Activated CD4-positive, alpha-beta memory T cell treated with anti-CD3 and anti-CD28 coated beads for 36 hours (primary cell): ENCODE measurements around the gene ABCC2. TPM values are rescaled to one million over a fixed set of nuclear protein-coding genes. Genes with fewer than 3 reads are reported as not detected.
"Not testable (repeated sequence)": the region's sequence is repeated elsewhere in the genome, so short reads cannot be mapped to it uniquely, and the experiment has no call there.

Source experiments
- CTCF ChIA-PET: fragments of 350-600 bp; sonication (Branson Sonifier 250); formaldehyde crosslinking; loops from one replicate; lab custom pipeline; 2021; ENCODE audit warnings: antibody characterized with exemption, inconsistent platforms; lab: Charles Lee
- POLR2A ChIA-PET: fragments of 350-600 bp; sonication (Branson Sonifier 250); formaldehyde crosslinking; loops from one replicate; lab custom pipeline; 2021; ENCODE audit warnings: antibody characterized with exemption; lab: Charles Lee
- DNase-seq: peaks from one replicate; pipeline ENCODE4 v3.0.0-alpha.2; 2020
- H3K27ac Mint-ChIP-seq: one replicate; pipeline ENCODE4 v1.8.0; 2021; ENCODE audit warnings: mixed read lengths
- H3K27me3 Mint-ChIP-seq: one replicate; pipeline ENCODE4 v1.8.0; 2021; ENCODE audit warnings: mixed read lengths
- H3K36me3 Mint-ChIP-seq: one replicate; pipeline ENCODE4 v1.8.0; 2021; ENCODE audit warnings: mixed read lengths
- H3K4me1 Mint-ChIP-seq: one replicate; pipeline ENCODE4 v1.8.0; 2021; ENCODE audit warnings: low read depth, mixed read lengths
- H3K4me3 Mint-ChIP-seq: one replicate; pipeline ENCODE4 v1.8.0; 2021; ENCODE audit warnings: mild to moderate bottlenecking, mixed read lengths
- H3K9me3 Mint-ChIP-seq: one replicate; pipeline ENCODE4 v1.8.0; 2021; ENCODE audit warnings: mixed read lengths
- intact Hi-C: fragments of 100-400 bp; cut with micrococcal nuclease; formaldehyde crosslinking; loops from one replicate; pipeline ENCODE4 v1.15.1; 2023
- total RNA-seq, 2 experiments: library from RNA; stranded (reverse); gene quantifications; one replicate each; pipeline ENCODE4 v1.2.3, GENCODE V29; 2021

Gene ABCC2
- total RNA-seq, 2 experiments from 2014 or later = 0.57 to 0.82 TPM

DNA sequence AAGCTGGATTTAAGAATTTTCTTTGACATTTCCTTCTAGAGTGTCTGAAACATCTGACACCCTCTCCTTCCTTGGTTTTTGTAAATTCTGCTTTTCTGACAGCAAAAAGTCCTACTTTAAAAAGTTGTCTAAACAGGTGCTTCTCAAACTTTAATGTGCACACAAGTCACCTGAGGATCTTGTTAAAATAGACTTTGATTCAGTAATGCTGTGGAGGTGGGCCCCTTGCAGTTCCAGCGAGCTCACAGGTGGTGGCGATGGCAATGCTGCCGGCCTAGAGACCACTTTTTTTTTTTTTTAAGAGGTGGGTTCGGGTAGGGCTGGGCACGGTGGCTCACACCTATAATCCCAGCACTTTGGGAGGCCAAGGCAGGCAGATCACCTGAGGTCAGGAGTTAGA, 77.1 kb downstream of the ABCC2 start:
- H3K9me3 Mint-ChIP-seq = no peaks in the 10 kb centered on the region
- peaks cover 21% of the 10 kb centered on the region for H3K27me3 Mint-ChIP-seq
- POLR2A ChIA-PET = no interaction called here

DNA sequence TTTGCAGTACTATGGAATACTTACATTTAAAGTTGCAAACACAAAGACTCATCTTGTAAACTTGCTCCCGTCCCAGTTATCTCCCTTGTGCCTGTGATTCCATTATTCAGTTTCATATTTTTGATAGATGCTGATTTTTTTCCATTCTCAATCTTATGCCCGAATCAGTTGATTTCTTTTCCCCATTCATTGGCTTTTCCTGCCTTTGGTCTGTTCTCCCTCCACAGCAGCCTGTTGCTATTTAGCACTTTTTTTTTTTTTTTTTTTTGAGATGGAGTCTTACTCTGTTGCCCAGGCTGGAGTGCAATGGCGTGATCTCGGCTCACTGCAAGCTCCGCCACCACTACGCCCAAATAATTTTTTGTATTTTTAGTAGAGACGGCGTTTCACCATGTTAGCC, 78.0 kb downstream of the ABCC2 start:
- Mint-ChIP-seq H3K36me3 (peaks cover 2% of the 10 kb centered on the region), H3K4me1 (no peaks in the 10 kb centered on the region), H3K9me3 (peaks cover 2% of the 10 kb centered on the region), H3K27me3 (peaks cover 28% of the 10 kb centered on the region), H3K27ac (no peak overlapping the region), H3K4me3 (no peak overlapping the region)
- DNase-seq = no peak
- ChIA-PET POLR2A (no interaction called here), CTCF (interaction anchor here (0.7 to 3.3 kb wide), 4 partner anchors 14 to 185 kb away, joined by 3 to 21 read pairs (median 10); partner anchors contain the start of gene DNMBP)
- intact Hi-C loops = no loop called here

More for the DNA sequence above, 77.1 kb downstream of the ABCC2 start:
- no peak overlapping the region for H3K27ac Mint-ChIP-seq
- CTCF ChIA-PET = interaction anchor here (0.6 to 3.3 kb wide), 5 partner anchors 14 to 277 kb away, joined by 3 to 21 read pairs (median 6); partner anchors contain the start of gene DNMBP
- no peaks in the 10 kb centered on the region for H3K36me3 Mint-ChIP-seq
- H3K4me3 Mint-ChIP-seq = no peak overlapping the region
- intact Hi-C loops = no loop called here
- H3K4me1 Mint-ChIP-seq = no peaks in the 10 kb centered on the region
- DNase-seq = peak; percentile 29

DNA sequence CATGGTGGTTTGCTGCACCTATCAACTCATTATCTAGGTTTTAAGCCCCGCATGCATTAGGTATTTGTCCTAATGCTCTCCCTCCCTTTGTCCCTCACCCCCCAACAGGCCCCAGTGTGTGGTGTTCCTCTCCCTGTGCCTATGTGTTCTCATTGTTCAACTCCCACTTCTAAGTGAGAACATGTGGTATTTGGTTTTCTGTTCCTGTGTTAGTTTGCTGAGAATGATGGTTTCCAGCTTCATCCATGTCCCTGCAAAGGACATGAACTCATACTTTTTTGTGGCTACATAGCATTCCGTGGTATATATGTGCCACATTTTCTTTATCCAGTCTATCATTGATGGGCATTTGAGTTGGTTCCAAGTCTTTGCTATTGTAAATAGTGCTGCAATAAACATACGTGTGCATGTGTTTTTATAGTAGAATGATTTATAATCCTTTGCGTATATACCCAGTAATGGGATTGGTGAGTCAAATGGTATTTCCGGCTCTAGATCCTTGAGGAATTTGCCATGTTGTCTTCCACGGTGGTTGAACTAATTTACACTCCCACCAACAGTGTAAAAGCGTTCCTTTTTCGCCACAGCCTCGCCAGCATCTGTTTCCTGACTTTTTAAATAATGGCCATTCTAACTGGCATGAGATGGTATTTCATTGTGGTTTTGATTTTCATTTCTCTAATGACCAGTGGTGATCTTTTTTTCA, 81.2 kb downstream of the ABCC2 start:
- DNase-seq, H3K4me1 Mint-ChIP-seq, H3K4me3 Mint-ChIP-seq, H3K27ac Mint-ChIP-seq, CTCF ChIA-PET, intact Hi-C loops, POLR2A ChIA-PET: not testable (repeated sequence)
- Mint-ChIP-seq H3K36me3 (peaks cover 21% of the 10 kb centered on the region), H3K9me3 (peaks cover 14% of the 10 kb centered on the region), H3K27me3 (peaks cover 53% of the 10 kb centered on the region)

DNA sequence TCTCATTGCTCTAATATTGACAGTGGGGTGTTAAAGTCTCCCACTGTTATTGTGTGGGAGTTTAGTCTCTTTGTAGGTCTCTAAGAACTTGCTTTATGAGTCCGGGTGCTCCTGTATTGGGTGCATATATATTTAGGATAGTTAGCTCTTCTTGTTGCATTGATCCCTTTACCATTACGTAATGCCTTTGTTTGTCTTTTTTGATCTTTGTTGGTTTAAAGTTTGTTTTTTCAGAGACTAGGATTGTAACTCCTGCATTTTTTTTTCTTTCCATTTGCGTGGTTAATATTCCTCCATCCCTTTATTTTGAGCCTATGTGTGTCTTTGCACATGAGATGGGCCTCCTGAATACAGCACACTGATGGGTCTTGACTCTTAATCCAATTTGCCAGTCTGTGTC, 84.8 kb downstream of the ABCC2 start:
- H3K36me3 Mint-ChIP-seq = peaks cover 21% of the 10 kb centered on the region
- H3K27me3 Mint-ChIP-seq = peaks cover 77% of the 10 kb centered on the region
- peaks cover 14% of the 10 kb centered on the region for H3K9me3 Mint-ChIP-seq
- POLR2A ChIA-PET, H3K27ac Mint-ChIP-seq, H3K4me3 Mint-ChIP-seq, DNase-seq, intact Hi-C loops: not testable (repeated sequence)
- H3K4me1 Mint-ChIP-seq = peaks cover 22% of the 10 kb centered on the region
- CTCF ChIA-PET = interaction anchor here (1.5 kb wide), 1 partner anchor 17 kb away, joined by 3 read pairs; no protein-coding TSS in a partner anchor

DNA sequence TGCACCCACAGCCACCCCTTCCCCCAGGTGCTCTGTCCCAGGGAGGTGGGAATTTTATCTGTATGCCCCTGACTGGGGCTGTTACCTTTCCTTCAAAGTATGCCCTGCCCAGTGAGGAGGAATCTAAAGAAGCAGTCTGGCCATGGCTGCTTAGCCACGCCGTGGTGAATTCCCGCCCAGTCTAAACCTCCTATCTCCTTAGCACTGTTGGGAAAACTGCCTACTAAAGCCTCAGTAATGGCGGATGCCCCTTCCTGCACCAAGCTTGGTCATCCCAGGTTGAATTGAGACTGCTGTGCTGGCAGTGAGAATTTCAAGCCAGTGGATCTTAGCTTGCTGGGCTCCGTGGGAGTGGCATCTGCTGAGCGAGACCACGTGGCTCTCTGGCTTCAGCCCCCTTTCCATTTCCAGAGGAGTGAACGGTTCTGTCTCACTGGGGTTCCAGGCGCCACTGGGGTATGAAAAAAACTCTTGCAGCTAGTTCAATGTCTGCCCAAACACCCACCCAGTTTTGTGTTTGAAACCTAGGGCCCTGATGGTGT, 87.2 kb downstream of the ABCC2 start:
- no peak overlapping the region for H3K4me3 Mint-ChIP-seq
- H3K4me1 Mint-ChIP-seq = peaks cover 26% of the 10 kb centered on the region
- H3K27me3 Mint-ChIP-seq = peaks cover 89% of the 10 kb centered on the region
- DNase-seq = peak; percentile 12
- intact Hi-C loops = loop anchor here (1.0 kb wide), 2 partner anchors 137 to 279 kb away; no protein-coding TSS in a partner anchor
- H3K27ac Mint-ChIP-seq = no peak overlapping the region
- ChIA-PET POLR2A (interaction anchor here (0.6 to 1.3 kb wide), 5 partner anchors 12 to 203 kb away, joined by 4 to 6 read pairs (median 4); no protein-coding TSS in a partner anchor), CTCF (interaction anchor here (0.6 to 2.9 kb wide), 3 partner anchors 24 to 254 kb away, joined by 3 to 17 read pairs (median 16); partner anchors contain the start of gene DNMBP)
- peaks cover 21% of the 10 kb centered on the region for H3K36me3 Mint-ChIP-seq
- H3K9me3 Mint-ChIP-seq = peaks cover 14% of the 10 kb centered on the region

DNA sequence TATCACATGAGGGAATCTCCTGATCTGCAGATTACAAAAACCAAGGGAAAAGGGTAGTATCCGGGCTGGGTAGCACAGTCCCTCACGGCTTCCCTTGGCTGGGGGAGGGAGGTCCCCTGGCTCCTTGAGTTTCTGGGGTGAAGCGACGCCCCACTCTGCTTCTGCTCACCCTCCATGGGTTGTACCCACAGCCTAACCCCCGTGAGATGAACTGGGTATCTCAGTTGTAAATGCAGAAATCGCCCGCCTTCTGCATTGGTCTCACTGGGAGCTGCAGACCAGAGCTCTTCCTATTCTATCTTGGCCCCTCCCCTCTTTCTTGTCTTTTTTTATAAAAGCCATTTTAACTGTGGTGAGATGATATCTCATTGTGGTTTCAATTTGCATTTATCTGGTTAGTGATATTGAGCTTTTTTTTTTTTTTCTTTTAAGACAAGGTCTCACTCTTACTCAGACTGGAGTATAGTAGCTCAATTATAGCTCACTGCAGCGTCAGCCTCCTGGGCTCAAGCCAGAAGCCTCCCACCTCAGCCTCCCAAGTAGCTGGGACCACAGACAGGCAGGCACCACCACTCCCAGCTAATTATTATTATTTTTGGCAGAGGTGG, 87.8 kb downstream of the ABCC2 start:
- H3K27ac Mint-ChIP-seq = no peak overlapping the region
- peaks cover 26% of the 10 kb centered on the region for H3K4me1 Mint-ChIP-seq
- POLR2A ChIA-PET = interaction anchor here (0.6 to 1.3 kb wide), 5 partner anchors 12 to 202 kb away, joined by 4 to 6 read pairs (median 4); no protein-coding TSS in a partner anchor
- H3K36me3 Mint-ChIP-seq = peaks cover 21% of the 10 kb centered on the region
- H3K27me3 Mint-ChIP-seq = peaks cover 87% of the 10 kb centered on the region
- CTCF ChIA-PET = interaction anchor here (0.6 to 2.9 kb wide), 6 partner anchors 22 to 254 kb away, joined by 3 to 17 read pairs (median 6); partner anchors contain the start of genes CUTC and DNMBP
- peak; percentile 74 for DNase-seq
- intact Hi-C loops = loop anchor here (1.0 kb wide), 2 partner anchors 136 to 278 kb away; no protein-coding TSS in a partner anchor
- H3K9me3 Mint-ChIP-seq = peaks cover 14% of the 10 kb centered on the region
- H3K4me3 Mint-ChIP-seq = peak overlapping the region; percentile 42

DNA sequence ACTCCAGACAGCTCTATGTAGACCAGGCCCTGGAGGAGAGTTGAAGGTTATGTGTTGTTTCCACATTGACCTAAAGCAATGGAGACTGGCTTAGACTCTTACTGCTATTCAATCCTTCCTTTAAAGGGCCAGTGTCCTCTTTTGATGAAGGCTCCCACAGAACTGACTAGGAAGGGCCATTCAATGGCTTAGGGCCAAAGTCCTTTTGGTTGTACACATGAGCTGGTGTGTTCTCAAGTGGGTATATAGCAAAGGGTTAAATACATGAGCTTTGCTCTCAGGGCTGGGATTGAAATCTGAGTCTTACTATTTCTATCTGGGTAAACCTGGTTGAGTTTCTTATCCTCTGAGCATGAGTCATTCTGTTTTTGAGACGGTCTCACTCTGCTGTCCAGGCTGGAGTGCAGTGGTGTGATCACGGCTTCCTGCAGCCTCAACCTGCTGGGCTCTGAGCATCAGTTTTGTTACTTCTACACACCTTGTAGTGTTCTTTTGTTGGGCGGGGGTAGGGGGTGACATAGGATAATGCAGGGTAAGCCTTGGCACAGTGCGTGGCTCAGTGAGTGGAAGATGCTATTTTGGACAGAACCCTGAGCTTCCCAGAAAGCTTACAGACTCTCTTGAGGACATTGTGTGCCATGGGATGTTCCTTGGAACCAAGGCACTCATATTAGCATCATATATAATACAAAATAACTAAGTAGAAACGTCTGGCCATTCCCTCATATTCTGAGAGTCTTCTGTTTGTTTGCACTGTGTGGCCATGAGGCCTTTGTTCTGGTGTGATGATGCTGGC, 90.1 kb downstream of the ABCC2 start:
- peak; percentile 14 for DNase-seq
- intact Hi-C loops = no loop called here
- ChIA-PET CTCF (interaction anchor here (2.2 kb wide), 1 partner anchor 27 kb away, joined by 10 read pairs; no protein-coding TSS in a partner anchor), POLR2A (no interaction called here)
- Mint-ChIP-seq H3K27me3 (peaks cover 77% of the 10 kb centered on the region), H3K4me1 (peaks cover 26% of the 10 kb centered on the region), H3K9me3 (peaks cover 1% of the 10 kb centered on the region), H3K4me3 (no peak overlapping the region), H3K27ac (no peak overlapping the region), H3K36me3 (peaks cover 19% of the 10 kb centered on the region)

DNA sequence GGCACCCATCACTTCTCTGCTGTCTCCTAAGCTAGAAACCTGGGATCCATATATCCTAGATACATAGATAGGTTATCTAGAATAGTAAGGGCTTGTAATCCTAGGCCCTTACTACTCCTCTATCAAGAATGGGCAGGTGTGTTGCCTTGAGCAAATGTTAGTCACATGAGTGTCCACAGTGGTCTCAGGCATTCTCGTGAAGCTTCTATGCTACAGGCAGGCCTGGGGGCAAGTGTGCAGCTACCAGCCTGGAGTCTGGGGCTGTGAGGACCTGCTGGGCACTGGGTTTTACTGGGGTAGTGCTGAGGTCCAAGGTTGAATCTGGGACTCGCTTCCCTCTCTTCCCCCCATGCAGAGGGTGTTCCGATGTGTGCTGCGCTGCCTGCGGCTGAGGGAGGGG, 91.4 kb downstream of the ABCC2 start:
- Mint-ChIP-seq H3K36me3 (peaks cover 15% of the 10 kb centered on the region), H3K4me3 (no peak overlapping the region), H3K27me3 (peaks cover 65% of the 10 kb centered on the region), H3K27ac (no peak overlapping the region), H3K4me1 (peaks cover 26% of the 10 kb centered on the region), H3K9me3 (no peaks in the 10 kb centered on the region)
- intact Hi-C loops = no loop called here
- ChIA-PET POLR2A (no interaction called here), CTCF (interaction anchor here (2.2 kb wide), 1 partner anchor 28 kb away, joined by 10 read pairs; no protein-coding TSS in a partner anchor)
- no peak for DNase-seq

DNA sequence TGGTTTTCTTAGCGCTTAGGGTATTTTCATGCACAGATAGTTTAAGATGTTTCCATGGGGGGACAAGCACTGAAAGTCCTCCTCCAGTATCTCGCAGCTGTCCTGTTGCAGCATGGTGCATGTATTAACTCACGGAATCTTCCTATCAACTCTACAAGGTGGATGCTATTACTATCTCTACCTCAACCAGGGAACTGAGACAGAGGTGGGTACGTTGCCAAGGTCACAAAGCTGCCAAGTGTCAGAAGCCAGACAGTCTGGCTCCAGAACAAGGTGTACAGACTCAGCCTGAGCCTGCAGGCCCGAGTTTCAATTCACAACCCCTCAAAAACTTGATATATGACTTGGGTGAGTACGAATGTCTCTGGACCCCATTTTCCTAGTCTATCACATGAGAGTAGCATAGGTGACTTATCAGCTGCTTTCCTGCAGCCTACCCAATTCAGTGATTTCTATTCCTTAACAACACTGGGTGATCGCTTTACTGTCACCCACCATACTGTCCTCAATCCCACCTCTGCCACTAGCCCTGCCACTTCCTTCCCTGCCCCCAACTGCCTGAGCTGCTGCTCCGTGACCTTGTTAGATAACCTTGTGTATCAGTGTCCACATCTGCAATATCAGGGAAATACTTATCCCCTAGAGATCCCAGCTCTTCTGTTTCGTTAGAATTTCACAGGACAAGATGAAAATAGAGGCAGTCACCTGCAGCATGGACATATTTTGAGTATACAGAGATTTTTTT, 92.1 kb downstream of the ABCC2 start:
- Mint-ChIP-seq H3K27me3 (peaks cover 59% of the 10 kb centered on the region), H3K4me3 (no peak overlapping the region), H3K9me3 (no peaks in the 10 kb centered on the region), H3K4me1 (peaks cover 25% of the 10 kb centered on the region), H3K27ac (no peak overlapping the region), H3K36me3 (peaks cover 15% of the 10 kb centered on the region)
- intact Hi-C loops = no loop called here
- DNase-seq = no peak
- POLR2A ChIA-PET = interaction anchor here (0.6 kb wide), 1 partner anchor 175 kb away, joined by 3 read pairs; no protein-coding TSS in a partner anchor
- CTCF ChIA-PET = interaction anchor here (2.2 kb wide), 1 partner anchor 28 kb away, joined by 10 read pairs; no protein-coding TSS in a partner anchor

DNA sequence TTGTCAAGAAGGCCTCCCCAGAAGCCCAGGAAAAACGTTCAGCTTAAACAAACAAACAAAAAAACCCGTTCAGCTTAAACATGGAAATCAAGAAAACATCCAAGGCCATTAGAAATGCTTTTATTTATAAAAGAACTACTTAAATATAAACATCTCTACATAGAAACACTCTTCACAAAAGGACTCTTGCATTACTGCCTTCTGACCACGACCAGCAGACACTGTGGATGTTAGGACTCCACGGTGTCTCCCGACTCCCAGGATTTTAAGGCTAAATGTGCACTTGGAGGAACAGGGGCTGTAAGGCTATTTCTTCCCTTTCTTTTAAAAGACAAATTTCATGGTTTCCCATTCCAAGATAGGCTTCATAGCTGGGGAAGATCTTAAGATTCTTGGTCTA, 93.0 kb downstream of the ABCC2 start:
- ChIA-PET POLR2A (no interaction called here), CTCF (no interaction called here)
- Mint-ChIP-seq H3K27ac (no peak overlapping the region), H3K27me3 (peaks cover 50% of the 10 kb centered on the region), H3K9me3 (no peaks in the 10 kb centered on the region), H3K4me3 (no peak overlapping the region), H3K4me1 (peaks cover 15% of the 10 kb centered on the region), H3K36me3 (peaks cover 21% of the 10 kb centered on the region)
- intact Hi-C loops = no loop called here
- DNase-seq = no peak
